ENCODE data around the gene ZNF778. TPM values are rescaled to one million over a fixed set of nuclear protein-coding genes. Genes with fewer than 3 reads are reported as not detected.

The ZNF778 gene
- total and polyA plus RNA-seq, 10 of the 15 experiments (the other 5 are each of a cell fraction or from before 2014, with no cell fraction given), result 0.20 to 9.7 (median 4.1) TPM

- TF ChIP-seq NKRF (conservative IDR thresholded peaks at IDR 0.05) (peak; percentile 92), ZNF24 (IDR thresholded peaks at IDR 0.05) (no peak), RELA (IDR thresholded peaks at IDR 0.05; ENCODE audit: borderline replicate concordance, partially characterized antibody) (peak; percentile 18), BHLHE40 (IDR thresholded peaks at IDR 0.05; ENCODE audit: borderline replicate concordance in 1 of 2, low read depth in 2 of 2, low read length in 1 of 2) (peak; percentile 96 to 98), CHD2 (IDR thresholded peaks at IDR 0.05; ENCODE audit: borderline replicate concordance, low read depth, low read length) (0 out of 2 replicates have a peak, but pooled peaks have one; percentile 23), POLR2A (IDR thresholded peaks at IDR 0.05; ENCODE audit: low read depth, low read length) (no peak), NBN (IDR thresholded peaks at IDR 0.05) (peak; percentile 37), RAD51 (IDR thresholded peaks at IDR 0.05) (peak; percentile 96), SREBF1 (IDR thresholded peaks at IDR 0.05; ENCODE audit: low read length) (no peak), SP1 (IDR thresholded peaks at IDR 0.05; ENCODE audit: low read depth, low read length) (no peak), BRCA1 (IDR thresholded peaks at IDR 0.05; ENCODE audit: low read depth, low read length) (no peak), SREBF2 (IDR thresholded peaks at IDR 0.05; ENCODE audit: low read length) (no peak), MTA3 (IDR thresholded peaks at IDR 0.05; ENCODE audit: borderline replicate concordance, low read length) (no peak), CREB1 (IDR thresholded peaks at IDR 0.05; ENCODE audit: low read depth) (0 out of 2 replicates have a peak, but pooled peaks have one; percentile 19), CBFB (IDR thresholded peaks at IDR 0.05; ENCODE audit: low read depth) (peak; percentile 55; the same call in 1 of the 2 replicates), RUNX3 (IDR thresholded peaks at IDR 0.05; ENCODE audit: low read length) (peak; percentile 84), JUND (IDR thresholded peaks at IDR 0.05; ENCODE audit: low read depth, low read length) (no peak), NFIC (IDR thresholded peaks at IDR 0.05; ENCODE audit: low read depth, low read length) (peak; percentile 7; the same call in 1 of the 2 replicates), USF1 (IDR thresholded peaks at IDR 0.05; ENCODE audit: borderline replicate concordance, extremely low read length, insufficient read depth, low read depth, low read length) (peak; percentile 77), SMC3 (IDR thresholded peaks at IDR 0.05; ENCODE audit: borderline replicate concordance, low read length) (peak; percentile 76), CBX5 (IDR thresholded peaks at IDR 0.05; ENCODE audit: low read depth) (no peak), DPF2 (IDR thresholded peaks at IDR 0.05) (peak; percentile 46; the same call in 1 of the 2 replicates), ZNF217 (IDR thresholded peaks at IDR 0.05) (no peak), JUNB (IDR thresholded peaks at IDR 0.05) (no peak), GATAD2B (conservative IDR thresholded peaks at IDR 0.05; ENCODE audit: low read depth) (peak; percentile 46), BMI1 (IDR thresholded peaks at IDR 0.05; ENCODE audit: borderline replicate concordance) (0 out of 2 replicates have a peak, but pooled peaks have one; percentile 23)
Measured at GRCh38 chr16:89216315-89217137, 977 bp upstream of the ZNF778 start (continued).

Measured in GM12878 (cell line).